Parathyroid adenoma (tissue), 2 donors: ENCODE data around the gene PCYT2.
"Not testable (repeated sequence)": the region's sequence is repeated elsewhere in the genome, so short reads cannot be mapped to it uniquely, and the experiment has no call there.

Experiments used
- H2AFZ ChIP-seq: fragments of 300-600 bp; sonication (generic); one replicate; pipeline ENCODE4 v1.7.0; 2017; ENCODE audit warnings: antibody characterized with exemption, mild to moderate bottlenecking
- H3K27ac ChIP-seq: fragments of 300-600 bp; sonication (generic); one replicate; pipeline ENCODE4 v1.7.0; 2017
- H3K27me3 ChIP-seq: fragments of 300-600 bp; sonication (generic); one replicate; pipeline ENCODE4 v1.7.0; 2017; ENCODE audit warnings: low read length; ENCODE audit not compliant: control insufficient read depth, insufficient read depth
- H3K36me3 ChIP-seq: fragments of 300-600 bp; sonication (generic); one replicate; pipeline ENCODE4 v1.7.0; 2017; ENCODE audit warnings: low read length; ENCODE audit not compliant: control insufficient read depth, insufficient read depth
- H3K4me1 ChIP-seq: fragments of 300-600 bp; sonication (generic); one replicate; pipeline ENCODE4 v1.7.0; 2017; ENCODE audit warnings: control low read depth
- H3K4me2 ChIP-seq: fragments of 300-600 bp; sonication (generic); one replicate; pipeline ENCODE4 v1.7.0; 2017; ENCODE audit warnings: low read length
- H3K4me3 ChIP-seq: fragments of 300-600 bp; sonication (generic); one replicate; pipeline ENCODE4 v1.7.0; 2017; ENCODE audit warnings: low read depth, low read length
- H3K79me2 ChIP-seq: fragments of 300-600 bp; sonication (generic); one replicate; pipeline ENCODE4 v1.7.0; 2017; ENCODE audit warnings: control low read depth
- H3K9ac ChIP-seq: fragments of 300-600 bp; sonication (generic); one replicate; pipeline ENCODE4 v1.7.0; 2017; ENCODE audit warnings: mild to moderate bottlenecking
- H3K9me3 ChIP-seq: fragments of 300-600 bp; sonication (generic); one replicate; pipeline ENCODE4 v1.7.0; 2017; ENCODE audit warnings: low read length; ENCODE audit not compliant: control insufficient read depth
- CTCF ChIP-seq: fragments of 300-600 bp; sonication (generic); IDR thresholded peaks from one replicate; pipeline ENCODE4 v1.7.0; 2017; ENCODE audit warnings: antibody characterized with exemption, mild to moderate bottlenecking
- donor health status: primary hyperparathyroidism.

PCYT2 gene

GRCh38 chr17:81918832-81919545 lies 7.8 kb upstream of the PCYT2 start:
- Histone ChIP-seq H3K79me2 (peaks cover 65% of the 10 kb centered on the region), H3K27ac (no peak overlapping the region), H3K4me2 (no peak overlapping the region), H2AFZ (no peak overlapping the region), H3K9me3 (no peaks in the 10 kb centered on the region), H3K4me3 (no peak overlapping the region), H3K36me3 (no peaks in the 10 kb centered on the region), H3K9ac (no peak overlapping the region), H3K27me3 (no peaks in the 10 kb centered on the region), H3K4me1 (peaks cover 21% of the 10 kb centered on the region)
- TF ChIP-seq CTCF, result no peak

GRCh38 chr17:81918333-81918669 lies 7.1 kb upstream of the PCYT2 start:
- H3K4me2 ChIP-seq, result peak overlapping the region; percentile 67
- H3K36me3 ChIP-seq, H3K27me3 ChIP-seq, H3K9ac ChIP-seq, H2AFZ ChIP-seq, H3K9me3 ChIP-seq: not testable (repeated sequence)
- H3K4me1 ChIP-seq, result peaks cover 16% of the 10 kb centered on the region
- H3K79me2 ChIP-seq, result peaks cover 65% of the 10 kb centered on the region
- peak overlapping the region; percentile 59 for H3K4me3 ChIP-seq
- peak overlapping the region; percentile 6 for H3K27ac ChIP-seq

GRCh38 chr17:81917565-81918332 lies 6.5 kb upstream of the PCYT2 start, which contains the start of gene SIRT7:
TSS of gene SIRT7 (minus strand) at chr17:81918176. CDS start at chr17:81918131, 45 bp downstream.
- peaks cover 64% of the 10 kb centered on the region for H3K79me2 ChIP-seq
- H3K4me3 ChIP-seq, result peak within 1 kb of the TSS; percentile 59
- peak within 1 kb of the TSS; percentile 6 for H3K27ac ChIP-seq
- TF ChIP-seq CTCF, result no peak
- H3K4me1 ChIP-seq, result peaks cover 13% of the 10 kb centered on the region
- H3K4me2 ChIP-seq, result peak within 1 kb of the TSS; percentile 78
- H2AFZ ChIP-seq, result peak within 1 kb of the TSS; percentile 63
- no peaks in the 10 kb centered on the region for H3K36me3 ChIP-seq
- H3K9ac ChIP-seq, result no peak within 1 kb of the TSS
- H3K27me3 ChIP-seq, result no peaks in the 10 kb centered on the region
- H3K9me3 ChIP-seq, result no peaks in the 10 kb centered on the region

- H3K27ac ChIP-seq, result no peak overlapping the region
- H3K36me3 ChIP-seq, result no peaks in the 10 kb centered on the region
- no peaks in the 10 kb centered on the region for H3K27me3 ChIP-seq
- H2AFZ ChIP-seq, result no peak overlapping the region
- H3K9ac ChIP-seq, result no peak overlapping the region
- H3K4me2 ChIP-seq, result peak overlapping the region; percentile 78
- peaks cover 10% of the 10 kb centered on the region for H3K4me1 ChIP-seq
- peaks cover 54% of the 10 kb centered on the region for H3K79me2 ChIP-seq
- no peaks in the 10 kb centered on the region for H3K9me3 ChIP-seq
- no peak for TF ChIP-seq CTCF
- H3K4me3 ChIP-seq, result peak overlapping the region; percentile 59
Observed at GRCh38 chr17:81916234-81917001, 5.2 kb upstream of the PCYT2 start.

- no peaks in the 10 kb centered on the region for H3K36me3 ChIP-seq
Observed at GRCh38 chr17:81915331-81915730, 4.1 kb upstream of the PCYT2 start.

More at GRCh38 chr17:81915331-81915730, 4.1 kb upstream of the PCYT2 start:
- H3K79me2 ChIP-seq, result peaks cover 45% of the 10 kb centered on the region
- no peak overlapping the region for H3K4me3 ChIP-seq
- H3K9ac ChIP-seq, result no peak overlapping the region
- H3K27ac ChIP-seq, result no peak overlapping the region
- H3K9me3 ChIP-seq, result no peaks in the 10 kb centered on the region
- no peak overlapping the region for H2AFZ ChIP-seq
- no peak overlapping the region for H3K4me2 ChIP-seq
- H3K4me1 ChIP-seq, result peaks cover 11% of the 10 kb centered on the region
- H3K27me3 ChIP-seq, result no peaks in the 10 kb centered on the region
- no peak for TF ChIP-seq CTCF
